Kidney (tissue), 14 donors: ENCODE data around the gene UBE2Q2. TPM values are rescaled to one million over a fixed set of nuclear protein-coding genes. Genes with fewer than 3 reads are reported as not detected.

Experiments used
- DNase-seq, 5 donors: peaks; one replicate each; pipeline ENCODE4 v3.0.0-alpha.2; 2013 to 2020
- FAIRE-seq: peaks from 2 replicates; lab custom pipeline; 2012; peaks lifted over from hg19 to GRCh38; lab: Jason Lieb, UNC
- H3K27ac ChIP-seq, 2 donors: one replicate each; pipeline ENCODE4 v1.7.0; 2013; ENCODE audit warnings: low read depth in 2 of 2, low read length in 2 of 2, inconsistent platforms in 1 of 2
- H3K27me3 ChIP-seq: one replicate; pipeline ENCODE4 v1.7.1; 2013; ENCODE audit warnings: low read length, inconsistent platforms; ENCODE audit not compliant: control insufficient read depth, insufficient read depth
- H3K36me3 ChIP-seq, 3 donors: one replicate each; pipeline versions ENCODE4 v1.7.0 to v1.7.1; 2013; ENCODE audit warnings: low read length in 3 of 3, control low read depth in 1 of 3, inconsistent platforms in 1 of 3; ENCODE audit not compliant: insufficient read depth in 3 of 3, control insufficient read depth in 2 of 3
- H3K4me1 ChIP-seq, 3 donors: one replicate each; pipeline versions ENCODE4 v1.7.0 to v1.7.1; 2013; ENCODE audit warnings: low read length in 3 of 3, inconsistent platforms in 1 of 3, low read depth in 1 of 3; ENCODE audit not compliant: control insufficient read depth in 2 of 3, insufficient read depth in 2 of 3
- H3K4me3 ChIP-seq, 3 donors: one replicate each; pipeline versions ENCODE4 v1.7.0 to v1.8.1; 2013; ENCODE audit warnings: low read length in 3 of 3, control low read depth in 1 of 3, inconsistent platforms in 1 of 3
- H3K9ac ChIP-seq, 3 donors: one replicate each; pipeline versions ENCODE4 v1.7.0 to v1.7.1; 2013; ENCODE audit warnings: low read length in 3 of 3, control low read depth in 1 of 3, inconsistent platforms in 1 of 3
- H3K9me3 ChIP-seq, 3 donors: one replicate each; pipeline versions ENCODE4 v1.7.0 to v1.7.1; 2013; ENCODE audit warnings: low read length in 3 of 3, control low read depth in 1 of 3, inconsistent platforms in 1 of 3; ENCODE audit not compliant: control insufficient read depth in 2 of 3, insufficient read depth in 1 of 3
- intact Hi-C: fragments of 100-400 bp; cut with DNase I; formaldehyde crosslinking; loops from one replicate; pipeline ENCODE4 v1.11.1; 2022
- polyA plus RNA-seq: library from polyadenylated mRNA; stranded (reverse); fragments of 350-450 nt; fragmentation: Illumina TruSeq; extraction: RNeasy Lipid Tissue Mini Kit (QIAGEN cat#74804); gene quantifications from one replicate; pipeline ENCODE4 v1.2.3, GENCODE V29; 2014; ENCODE audit warnings: low read depth, low replicate concordance; ENCODE audit not compliant: insufficient read depth
- total RNA-seq: library from RNA; stranded (reverse); fragmentation: NEBNext Ultra II Directional; extraction: Animal tissue kit (Norgen Biotek cat#: 25700); gene quantifications from one replicate; pipeline ENCODE4 v1.2.1, GENCODE V29; 2021
- TF ChIP-seq, protein P1 (sequence below): IDR thresholded peaks from 3 replicates; pipeline ENCODE4 v1.5.1; 2012; ENCODE audit warnings: mild to moderate bottlenecking, moderate library complexity, borderline replicate concordance; ENCODE audit not compliant: insufficient read depth; ENCODE audit errors: extremely low read depth
- donor health status: control.
- donor health status: control.
- donor health status: control.
- donor health status: control.
- donor health status: control.
- donor health status: DM: yes; HTN: yes; CAD: no.
- donor health status: Normal renal cell carcinoma (clear cell type).

UBE2Q2 gene
- total and polyA plus RNA-seq, 2 donors from 2014 or later: 18.1 to 31.6 TPM

DNA sequence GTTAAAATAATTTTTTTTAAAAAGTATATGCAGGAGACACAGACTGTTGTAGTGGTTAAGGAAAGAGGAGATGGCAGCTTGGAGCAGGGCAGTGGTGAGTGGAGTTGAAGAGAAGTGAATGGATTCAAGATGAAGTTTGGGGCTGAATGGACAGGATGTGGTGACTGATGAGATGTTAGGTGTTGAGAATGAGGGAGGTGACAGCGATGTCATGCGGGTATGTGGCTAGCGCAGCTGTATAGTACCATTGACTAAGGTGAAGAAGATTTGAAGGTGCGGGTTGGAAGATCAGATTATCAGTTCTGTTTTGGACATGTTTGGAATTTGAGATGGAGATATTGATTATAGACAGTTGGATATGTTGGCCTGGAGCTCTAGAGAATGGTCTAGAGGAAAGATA is 80.5 kb downstream of the UBE2Q2 start:
- Histone ChIP-seq H3K4me1 (peaks cover 0 to 7% (median 5%) of the 10 kb centered on the region in 3 donors), H3K36me3 (peaks cover under 1 to 2% (median 2%) of the 10 kb centered on the region in 3 donors), H3K27ac (no peak overlapping the region), H3K4me3 (no peak overlapping the region), H3K27me3 (no peaks in the 10 kb centered on the region), H3K9me3 (no peaks in the 10 kb centered on the region), H3K9ac (no peak overlapping the region)
- DNase-seq (no peak), FAIRE-seq (no peak)
- TF ChIP-seq, protein P1, sequence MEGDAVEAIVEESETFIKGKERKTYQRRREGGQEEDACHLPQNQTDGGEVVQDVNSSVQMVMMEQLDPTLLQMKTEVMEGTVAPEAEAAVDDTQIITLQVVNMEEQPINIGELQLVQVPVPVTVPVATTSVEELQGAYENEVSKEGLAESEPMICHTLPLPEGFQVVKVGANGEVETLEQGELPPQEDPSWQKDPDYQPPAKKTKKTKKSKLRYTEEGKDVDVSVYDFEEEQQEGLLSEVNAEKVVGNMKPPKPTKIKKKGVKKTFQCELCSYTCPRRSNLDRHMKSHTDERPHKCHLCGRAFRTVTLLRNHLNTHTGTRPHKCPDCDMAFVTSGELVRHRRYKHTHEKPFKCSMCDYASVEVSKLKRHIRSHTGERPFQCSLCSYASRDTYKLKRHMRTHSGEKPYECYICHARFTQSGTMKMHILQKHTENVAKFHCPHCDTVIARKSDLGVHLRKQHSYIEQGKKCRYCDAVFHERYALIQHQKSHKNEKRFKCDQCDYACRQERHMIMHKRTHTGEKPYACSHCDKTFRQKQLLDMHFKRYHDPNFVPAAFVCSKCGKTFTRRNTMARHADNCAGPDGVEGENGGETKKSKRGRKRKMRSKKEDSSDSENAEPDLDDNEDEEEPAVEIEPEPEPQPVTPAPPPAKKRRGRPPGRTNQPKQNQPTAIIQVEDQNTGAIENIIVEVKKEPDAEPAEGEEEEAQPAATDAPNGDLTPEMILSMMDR: no peak
- intact Hi-C loops: no loop called here

DNA sequence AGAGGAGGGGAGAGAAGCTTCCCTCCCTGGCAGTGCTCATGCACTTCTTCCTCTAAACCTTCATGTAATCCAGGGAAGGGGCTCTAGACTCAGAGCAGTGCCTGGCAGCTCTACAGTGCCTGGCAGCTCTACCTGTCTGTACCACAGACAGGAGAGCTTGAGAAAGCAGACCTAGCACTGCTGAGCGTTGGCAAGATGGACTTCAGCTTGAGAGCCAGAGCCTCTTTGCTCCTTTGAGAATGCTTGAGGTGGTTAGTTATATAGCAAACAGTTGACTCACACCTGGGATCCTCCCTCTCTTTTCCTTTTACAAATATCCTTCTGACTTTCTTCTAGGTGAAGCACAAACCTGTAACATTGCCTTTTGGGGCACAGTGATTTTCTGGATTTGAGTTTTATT is 81.3 kb downstream of the UBE2Q2 start:
- FAIRE-seq: no peak
- Histone ChIP-seq H3K36me3 (peaks cover 0 to 2% (median 2%) of the 10 kb centered on the region in 3 donors), H3K27ac (no peak overlapping the region), H3K9ac (no peak overlapping the region), H3K27me3 (no peaks in the 10 kb centered on the region), H3K4me3 (no peak overlapping the region), H3K4me1 (peaks cover 0 to 7% (median 5%) of the 10 kb centered on the region in 3 donors), H3K9me3 (no peaks in the 10 kb centered on the region)
- no peak for DNase-seq
- intact Hi-C loops: no loop called here
- TF ChIP-seq, protein P1: no peak

DNA sequence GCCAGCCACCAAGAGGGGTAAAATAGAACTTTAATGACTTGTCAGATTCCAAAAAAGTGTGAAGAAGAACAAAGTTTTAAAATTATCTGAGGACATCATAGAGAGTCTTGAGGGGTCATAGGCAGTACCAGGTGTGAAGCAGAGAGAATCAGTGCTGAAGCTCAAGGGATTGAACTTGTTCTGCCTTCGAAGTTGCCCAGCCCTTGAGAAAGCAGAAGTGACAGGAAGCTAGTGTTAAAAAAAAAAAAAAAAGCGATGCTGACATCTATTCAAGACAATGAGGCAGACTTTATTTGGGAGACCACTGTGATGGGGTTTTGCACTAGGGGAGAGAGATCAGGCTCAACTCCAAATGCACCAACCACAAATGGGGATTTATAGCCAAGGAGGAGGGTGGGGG is 82.2 kb downstream of the UBE2Q2 start:
- Histone ChIP-seq H3K27ac (no peak overlapping the region), H3K9ac (no peak overlapping the region), H3K27me3 (no peaks in the 10 kb centered on the region), H3K9me3 (no peaks in the 10 kb centered on the region), H3K36me3 (peaks cover 0 to 4% (median 2%) of the 10 kb centered on the region in 3 donors), H3K4me1 (peaks cover 0 to 7% (median 5%) of the 10 kb centered on the region in 3 donors), H3K4me3 (no peak overlapping the region)
- intact Hi-C loops: no loop called here
- FAIRE-seq (no peak), DNase-seq (no peak)
- TF ChIP-seq, protein P1: no peak

DNA sequence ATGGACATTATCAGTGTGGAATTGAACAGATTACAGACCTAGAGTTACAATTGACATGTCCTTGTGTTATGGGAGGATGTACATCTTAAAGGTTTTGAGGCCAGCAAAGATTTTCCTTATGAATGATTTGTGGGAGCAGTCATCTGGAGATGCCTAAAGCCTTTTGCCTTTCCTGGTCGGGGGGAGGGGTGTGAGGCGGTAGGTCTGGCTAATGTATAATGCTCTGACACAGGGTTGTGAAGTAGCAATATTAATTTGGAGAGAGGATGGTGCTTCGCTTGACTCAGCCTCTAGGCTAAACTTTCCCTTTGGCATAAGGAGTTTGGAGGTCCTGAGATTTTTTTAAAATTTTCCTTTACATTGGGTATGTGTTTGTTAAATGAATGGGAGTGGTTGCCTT is 83.7 kb downstream of the UBE2Q2 start:
- Histone ChIP-seq H3K9me3 (no peaks in the 10 kb centered on the region), H3K9ac (no peak overlapping the region), H3K36me3 (peaks cover 0 to 4% (median 0%) of the 10 kb centered on the region in 3 donors), H3K27me3 (no peaks in the 10 kb centered on the region), H3K4me1 (peaks cover 0 to 6% (median 5%) of the 10 kb centered on the region in 3 donors), H3K27ac (no peak overlapping the region), H3K4me3 (no peak overlapping the region)
- DNase-seq (no peak), FAIRE-seq (no peak)
- TF ChIP-seq, protein P1: no peak
- intact Hi-C loops: no loop called here
